ENCODE data around the gene MTRF1. TPM values are rescaled to one million over a fixed set of nuclear protein-coding genes. Genes with fewer than 3 reads are reported as not detected.

The MTRF1 gene, protein sequence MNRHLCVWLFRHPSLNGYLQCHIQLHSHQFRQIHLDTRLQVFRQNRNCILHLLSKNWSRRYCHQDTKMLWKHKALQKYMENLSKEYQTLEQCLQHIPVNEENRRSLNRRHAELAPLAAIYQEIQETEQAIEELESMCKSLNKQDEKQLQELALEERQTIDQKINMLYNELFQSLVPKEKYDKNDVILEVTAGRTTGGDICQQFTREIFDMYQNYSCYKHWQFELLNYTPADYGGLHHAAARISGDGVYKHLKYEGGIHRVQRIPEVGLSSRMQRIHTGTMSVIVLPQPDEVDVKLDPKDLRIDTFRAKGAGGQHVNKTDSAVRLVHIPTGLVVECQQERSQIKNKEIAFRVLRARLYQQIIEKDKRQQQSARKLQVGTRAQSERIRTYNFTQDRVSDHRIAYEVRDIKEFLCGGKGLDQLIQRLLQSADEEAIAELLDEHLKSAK
- total RNA-seq (2014; rRNA removed; shearing (Covaris generic)) = 9.6 and 12.2 TPM in 2 replicates

DNA sequence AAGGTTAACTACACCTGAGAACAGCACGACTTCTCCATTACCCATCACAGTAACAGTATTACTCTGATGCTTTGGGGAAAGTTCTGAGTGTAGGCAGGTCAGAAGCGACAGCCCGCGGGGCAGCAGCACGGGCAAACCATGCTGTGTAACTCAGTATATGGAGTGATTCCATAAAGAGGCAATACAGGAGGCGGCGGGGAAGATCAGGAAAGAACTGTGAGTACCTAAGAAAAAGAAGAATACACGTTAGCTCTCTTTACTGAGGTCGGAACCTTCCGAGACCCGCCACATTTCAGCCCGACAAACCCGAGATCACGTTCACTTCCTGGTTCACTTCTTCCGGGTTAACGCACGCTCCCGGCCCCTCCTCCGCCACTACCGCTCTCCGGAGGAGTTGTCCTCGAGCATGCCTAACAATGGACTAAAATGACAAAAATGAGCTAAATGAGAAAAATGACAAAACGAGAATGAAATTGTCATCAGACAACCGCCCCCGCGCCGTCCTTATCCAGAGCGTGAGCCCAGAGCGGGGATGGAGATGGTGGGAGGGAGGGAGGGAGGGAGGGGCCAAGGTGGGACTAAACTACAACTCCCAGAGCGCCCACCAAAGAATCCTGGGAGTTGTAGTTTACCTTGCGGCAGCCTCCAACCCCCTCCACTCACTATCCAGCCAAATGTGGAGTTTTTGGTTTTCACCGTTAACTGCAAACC lies at the start of gene MTRF1:
Gene MTRF1, minus strand, starts transcription at position 316 of the 711 bp plus-strand sequence. CDS start 2,669 bp downstream, outside the sequence.
- DNase-seq (ENCODE audit: low read depth) = peak; percentile 76

DNA sequence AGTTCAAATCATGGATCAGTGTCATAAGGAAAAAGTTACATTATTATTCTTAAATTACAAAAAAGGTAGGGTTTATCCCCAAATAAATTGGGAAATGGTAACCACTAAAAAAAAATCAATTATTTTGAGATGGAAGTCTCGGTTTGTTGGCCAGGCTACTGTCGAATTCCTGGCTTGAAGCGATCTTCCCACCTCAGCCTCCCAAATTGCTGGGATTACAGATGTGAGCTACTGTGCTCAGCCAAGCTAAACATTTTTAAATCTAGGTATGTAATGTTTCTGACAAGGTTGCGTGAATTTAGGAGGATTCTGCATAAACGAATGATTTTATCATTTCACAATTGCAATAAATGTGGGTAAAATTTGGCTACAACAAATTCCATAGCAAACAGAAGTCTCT lies 49.7 kb upstream of the MTRF1 start:
- no peak for DNase-seq (ENCODE audit: low read depth)

DNA sequence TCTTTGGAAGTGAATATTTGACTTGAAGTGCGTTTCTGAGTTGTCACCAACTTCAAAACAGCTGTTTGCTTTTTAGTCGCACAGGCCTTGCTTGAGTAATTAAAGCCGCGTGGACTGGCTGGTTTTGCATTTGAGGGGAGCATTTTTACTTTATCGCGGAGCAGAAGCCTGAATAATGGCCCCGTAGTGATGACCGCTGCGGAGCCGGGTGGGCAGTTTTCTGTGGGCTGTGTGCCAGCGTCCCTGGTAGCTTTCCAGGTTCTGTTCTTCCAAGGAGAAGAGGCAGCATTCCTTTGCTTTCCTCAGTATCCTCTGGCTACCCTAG lies 48.8 kb upstream of the MTRF1 start:
- DNase-seq (ENCODE audit: low read depth) = peak; percentile 48

DNA sequence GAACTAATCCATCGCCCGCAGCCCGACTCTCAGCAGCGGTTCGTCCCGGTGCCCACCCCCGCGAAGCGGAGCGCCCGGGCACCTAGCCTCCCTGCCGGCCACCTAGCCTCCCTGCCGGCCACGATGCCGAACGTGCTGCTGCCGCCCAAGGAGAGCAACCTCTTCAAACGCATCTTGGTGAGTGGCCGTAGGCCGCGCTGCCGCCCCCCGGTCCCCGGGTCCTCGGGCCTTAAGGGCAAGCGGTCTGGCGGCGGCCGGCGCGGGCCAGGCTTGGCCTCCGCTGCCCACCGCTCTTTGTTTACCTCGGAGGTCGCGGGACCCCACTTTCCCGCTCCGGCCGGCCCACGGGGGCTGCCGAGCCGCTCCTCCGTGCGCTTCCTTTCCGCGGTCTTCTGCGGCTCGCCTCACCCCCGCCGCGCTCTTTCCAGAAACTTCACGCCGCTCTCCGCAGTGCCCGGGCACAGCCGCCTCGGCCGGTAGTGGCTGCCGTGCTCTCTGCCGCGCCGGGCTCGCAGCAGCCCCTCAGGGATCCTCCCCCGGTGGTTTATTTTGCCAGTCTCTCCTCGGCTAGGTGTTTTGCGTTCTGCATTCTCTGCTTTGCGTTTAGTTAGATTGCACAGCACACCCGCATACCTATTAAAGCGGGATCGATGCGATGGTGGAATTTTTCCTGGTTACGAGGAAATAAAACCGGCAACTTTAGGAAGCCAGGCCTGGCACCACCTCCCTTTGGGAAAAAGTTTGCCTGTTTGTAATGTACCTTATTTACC lies 48.2 kb upstream of the MTRF1 start:
- peak; percentile 30 for DNase-seq (ENCODE audit: low read depth)

DNA sequence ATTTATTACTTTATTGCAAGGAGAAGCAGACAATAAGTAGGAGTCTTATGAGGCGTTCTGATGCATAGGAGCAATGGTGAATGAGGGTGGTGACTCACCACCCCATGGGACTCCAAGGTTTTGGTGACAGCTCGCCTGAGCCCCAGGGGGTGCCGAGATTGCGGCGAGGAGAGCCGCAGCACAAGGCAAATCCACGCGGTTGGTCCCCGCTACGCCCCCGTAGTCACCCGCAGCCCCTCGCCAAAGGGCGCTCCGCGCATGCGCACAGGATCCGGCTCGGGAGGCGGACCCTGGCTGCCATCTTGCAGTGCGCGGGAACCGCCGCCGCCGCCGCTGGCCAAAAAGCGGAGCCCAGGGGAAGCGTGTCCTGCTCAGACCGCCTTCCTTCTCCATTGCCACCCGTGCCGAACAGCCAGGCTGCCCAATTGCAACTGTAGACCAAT lies 47.6 kb upstream of the MTRF1 start, which contains the start of gene NAA16:
Gene NAA16, plus strand, starts transcription at position 305 of the 443 bp plus-strand sequence. CDS start 262 bp downstream, outside the sequence.
- DNase-seq (ENCODE audit: low read depth) = peak; percentile 91

DNA sequence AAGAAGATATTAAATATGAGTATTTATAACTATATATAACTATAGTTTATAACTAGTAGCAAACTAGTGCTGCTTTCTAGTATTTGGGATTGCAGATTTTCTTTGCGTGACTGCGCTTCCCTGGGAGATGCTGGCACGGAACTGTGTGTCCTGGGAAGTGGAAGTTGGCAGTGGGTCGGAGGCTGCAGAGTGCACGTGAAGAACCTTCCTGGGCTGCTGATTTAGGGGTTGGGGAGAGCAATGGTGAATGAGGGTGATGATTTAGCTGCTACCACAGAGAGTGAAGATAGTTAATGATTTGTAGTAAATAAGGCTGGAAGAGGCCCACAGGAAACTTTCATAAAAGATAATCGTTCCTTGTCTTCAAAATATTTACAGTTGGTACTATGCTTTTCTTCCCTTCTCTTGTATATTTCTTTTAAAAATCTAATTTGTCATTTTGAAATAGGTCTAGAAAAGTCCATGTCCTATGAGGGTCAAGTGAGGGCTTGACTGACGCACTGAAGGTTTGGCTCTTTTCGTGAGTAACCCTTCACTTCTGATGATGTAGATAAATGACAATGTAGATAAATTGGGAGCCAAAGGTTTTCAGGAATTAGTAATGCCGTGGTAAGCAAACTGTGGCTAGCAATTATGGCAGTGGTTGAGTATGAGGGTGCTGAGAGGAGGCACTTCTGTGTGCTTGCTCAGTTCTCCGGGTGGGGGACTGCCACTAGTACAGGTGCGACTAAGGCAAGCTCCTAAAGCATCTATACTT lies 44.7 kb upstream of the MTRF1 start:
- DNase-seq (ENCODE audit: low read depth) = peak; percentile 2

DNA sequence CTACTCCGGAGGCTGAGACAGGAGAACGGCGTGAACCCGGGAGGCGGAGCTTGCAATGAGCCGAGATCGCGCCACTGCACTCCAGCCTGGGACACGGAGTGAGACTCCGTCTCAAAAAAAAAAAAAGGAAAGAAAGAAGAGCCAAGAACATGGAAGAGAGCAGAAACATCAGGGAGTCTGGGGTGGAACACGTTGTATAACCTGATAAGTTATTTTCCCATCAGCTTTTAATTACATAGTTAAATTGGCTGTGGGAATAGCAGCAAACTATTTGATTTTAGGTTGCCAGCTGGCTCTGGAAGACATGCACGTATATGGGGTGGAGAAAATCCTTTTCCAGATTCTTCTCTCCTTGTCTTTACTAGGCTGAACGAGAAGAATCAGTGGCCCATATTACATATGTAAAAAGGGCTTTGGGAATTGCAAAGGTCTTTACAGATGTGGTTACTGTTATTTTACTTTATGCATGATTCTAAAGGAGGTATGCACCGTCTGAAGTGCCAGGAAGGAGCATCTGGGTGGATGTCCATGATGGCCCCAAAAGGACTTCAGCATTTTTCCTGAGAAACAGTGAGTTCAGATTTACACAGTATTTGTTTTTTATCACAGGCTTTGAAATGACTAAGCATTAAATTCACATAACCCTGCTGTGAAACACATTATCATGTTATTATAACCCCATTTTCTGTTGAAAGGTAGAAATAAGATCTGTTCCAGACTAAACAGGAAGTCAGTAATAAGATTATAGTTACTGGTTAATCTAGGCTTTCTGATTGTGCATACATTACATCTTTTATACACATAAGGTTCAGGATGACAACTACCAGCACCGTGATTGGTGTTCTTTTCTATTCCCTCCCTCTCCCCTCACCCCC lies 43.1 kb upstream of the MTRF1 start:
- no peak for DNase-seq (ENCODE audit: low read depth)

DNA sequence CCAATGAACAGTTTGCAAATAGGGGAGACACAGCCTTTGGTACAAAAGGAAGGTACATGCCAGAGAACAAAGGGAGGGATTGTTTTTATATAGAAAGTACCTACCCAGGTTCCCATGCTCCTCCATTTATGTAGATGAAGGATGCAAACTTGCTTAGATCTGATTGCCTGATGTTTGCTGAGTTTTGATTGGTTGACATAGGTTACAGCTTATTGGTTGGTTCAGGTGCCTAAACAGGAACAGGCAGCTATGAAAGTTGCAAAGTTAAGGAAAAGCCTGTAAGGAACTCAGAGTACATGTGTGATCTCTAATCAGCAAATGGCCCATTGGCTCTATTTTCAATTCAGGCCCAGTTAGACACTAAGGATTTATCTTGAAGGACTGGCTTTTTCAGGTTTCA lies 41.2 kb upstream of the MTRF1 start:
- no peak for DNase-seq (ENCODE audit: low read depth)

DNA sequence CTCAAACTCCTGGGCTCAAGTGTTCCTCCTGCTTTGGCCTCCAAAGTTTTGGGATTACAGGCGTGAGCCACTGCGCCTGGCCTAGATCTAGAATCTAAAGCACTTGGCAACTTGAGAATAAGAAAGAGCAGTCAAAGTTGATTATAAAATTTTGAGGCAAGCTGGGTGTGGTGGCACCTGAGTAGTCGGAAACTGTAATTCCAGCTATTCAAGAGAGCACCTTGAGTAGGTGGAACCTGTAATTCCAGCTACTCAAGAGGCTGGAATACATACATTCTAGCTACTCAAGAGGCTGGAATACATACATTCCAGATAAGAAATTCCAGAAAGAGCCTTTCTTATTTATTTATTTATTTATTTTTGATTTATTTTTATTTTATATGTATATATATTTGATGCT lies 39.4 kb upstream of the MTRF1 start:
- no peak for DNase-seq (ENCODE audit: low read depth)

DNA sequence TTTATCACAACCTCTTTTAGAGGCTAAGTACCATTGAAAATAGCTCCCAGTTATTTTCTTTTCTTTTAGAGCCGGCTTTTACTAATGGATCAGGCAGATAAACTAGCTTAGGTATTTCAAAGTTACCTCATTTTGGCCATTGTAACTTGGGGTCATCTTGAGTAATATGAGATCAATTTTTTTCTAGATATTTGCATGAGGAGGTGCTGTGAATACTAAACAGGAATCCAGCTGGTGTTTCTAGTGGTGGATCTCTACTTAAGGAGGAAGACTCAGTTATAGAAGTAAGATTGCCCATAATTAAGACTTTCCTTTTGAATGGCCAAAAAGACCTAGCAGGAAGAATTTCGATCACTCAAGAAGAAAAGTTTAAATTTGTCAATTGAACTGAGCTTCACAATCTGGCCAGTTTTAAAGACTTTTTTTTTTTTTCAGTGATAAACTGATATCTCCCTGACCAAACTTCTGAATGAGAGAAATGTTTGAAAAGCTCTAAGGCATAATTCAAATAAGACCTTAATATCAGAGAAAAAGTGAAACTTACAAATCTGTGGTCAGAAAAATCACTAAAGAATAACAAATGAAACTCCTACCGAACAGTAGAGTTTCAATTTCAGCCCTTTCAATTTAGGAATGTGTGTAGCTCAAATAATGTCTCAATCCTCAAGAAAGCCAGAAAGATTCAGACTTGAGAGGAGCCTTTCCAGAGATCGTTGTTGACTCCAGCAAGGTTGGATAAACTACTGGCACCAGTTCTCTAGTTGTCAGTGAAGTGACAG lies 36.1 kb upstream of the MTRF1 start:
- DNase-seq (ENCODE audit: low read depth) = no peak

DNA sequence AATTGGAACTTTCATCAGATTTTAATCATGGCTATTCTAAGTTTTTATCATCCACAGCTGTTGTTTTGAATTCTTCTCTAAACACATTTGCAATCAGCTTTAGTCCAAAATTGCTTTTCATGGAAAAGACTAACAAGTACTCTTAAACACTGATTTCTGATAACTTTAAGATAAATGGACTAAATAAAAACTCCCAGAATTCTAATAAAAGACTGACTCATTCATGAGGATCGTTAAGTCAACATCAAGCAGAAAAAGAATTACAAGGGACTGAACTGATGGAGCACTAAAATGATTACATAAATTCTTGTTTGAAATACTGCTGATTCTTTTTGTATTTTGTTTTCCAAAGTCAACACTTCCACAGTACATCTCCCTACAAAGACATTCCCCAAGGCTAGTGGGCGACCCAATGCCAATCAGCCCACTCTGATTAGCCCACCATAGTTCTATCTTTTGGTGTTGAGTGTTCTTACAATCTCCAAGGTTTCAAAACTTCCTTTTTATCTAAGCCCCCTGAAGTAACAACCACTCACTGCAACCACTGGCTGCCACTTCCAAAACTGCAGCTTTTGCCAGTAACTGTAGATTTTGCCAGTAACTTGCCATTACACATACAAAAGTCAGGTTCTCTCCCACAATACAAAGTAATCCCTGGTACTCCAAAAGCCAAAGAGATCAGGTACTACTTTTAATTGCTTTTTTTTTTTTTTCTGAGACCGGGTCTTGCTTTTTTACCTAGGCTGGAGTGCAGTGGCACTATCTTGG lies 33.7 kb upstream of the MTRF1 start:
- DNase-seq (ENCODE audit: low read depth) = peak; percentile 20

DNA sequence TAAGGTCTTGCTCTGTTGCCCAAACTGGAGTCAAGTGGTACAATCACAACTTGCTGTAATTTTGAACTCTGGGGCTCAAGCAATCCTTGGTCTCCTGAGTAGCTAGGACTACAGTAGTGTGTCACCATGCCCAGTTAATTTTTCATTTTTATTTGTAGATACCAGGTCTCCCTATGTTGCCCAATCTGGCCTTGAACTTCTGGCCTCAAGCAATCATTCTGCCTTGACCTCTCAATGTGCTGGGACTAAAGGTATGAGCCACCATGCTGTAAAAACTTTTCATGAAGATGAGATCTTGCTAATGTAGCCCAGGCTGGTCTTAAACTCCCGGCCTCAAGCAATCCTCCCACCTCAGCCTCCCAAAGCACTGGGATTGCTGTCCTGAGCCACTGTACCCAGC lies 32.6 kb upstream of the MTRF1 start:
- no peak for DNase-seq (ENCODE audit: low read depth)

DNA sequence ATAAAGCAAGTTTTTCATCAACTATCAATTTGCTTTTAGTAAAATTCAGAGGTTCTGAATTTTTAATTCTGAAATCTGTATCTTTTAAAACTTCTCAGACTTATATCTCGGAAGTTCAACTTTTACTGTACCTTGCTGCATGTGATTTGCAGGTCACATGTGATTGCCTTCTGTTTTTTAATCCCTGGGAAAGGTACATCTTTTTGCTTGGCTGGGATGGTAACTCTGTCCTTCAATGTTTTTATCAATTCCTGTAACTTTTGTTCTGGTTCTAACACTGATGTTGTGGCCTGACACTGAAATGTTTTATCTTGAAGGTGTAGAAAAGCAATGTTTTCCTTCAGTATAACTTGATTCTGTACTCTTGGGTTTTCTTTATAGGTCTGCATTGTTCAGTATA lies 31.5 kb upstream of the MTRF1 start:
- DNase-seq (ENCODE audit: low read depth) = no peak

DNA sequence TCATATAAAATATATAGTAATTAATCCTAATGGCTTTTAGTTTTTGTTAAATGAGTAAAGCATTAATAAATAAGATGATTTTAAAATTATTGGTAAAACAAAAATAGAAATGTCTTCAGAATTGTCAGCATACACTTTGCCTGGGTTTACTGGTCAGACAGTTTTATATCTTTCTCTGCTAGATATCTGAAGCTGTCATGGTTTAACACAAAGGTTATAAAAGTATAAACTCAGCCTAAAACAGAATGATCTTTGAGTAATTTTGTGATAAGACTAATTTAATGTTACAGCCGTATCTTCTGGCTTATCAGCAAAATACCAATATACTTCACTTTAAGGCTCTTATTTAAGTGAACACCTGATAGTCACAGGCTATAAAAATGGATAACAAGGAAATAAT lies 29.9 kb upstream of the MTRF1 start:
- no peak for DNase-seq (ENCODE audit: low read depth)

DNA sequence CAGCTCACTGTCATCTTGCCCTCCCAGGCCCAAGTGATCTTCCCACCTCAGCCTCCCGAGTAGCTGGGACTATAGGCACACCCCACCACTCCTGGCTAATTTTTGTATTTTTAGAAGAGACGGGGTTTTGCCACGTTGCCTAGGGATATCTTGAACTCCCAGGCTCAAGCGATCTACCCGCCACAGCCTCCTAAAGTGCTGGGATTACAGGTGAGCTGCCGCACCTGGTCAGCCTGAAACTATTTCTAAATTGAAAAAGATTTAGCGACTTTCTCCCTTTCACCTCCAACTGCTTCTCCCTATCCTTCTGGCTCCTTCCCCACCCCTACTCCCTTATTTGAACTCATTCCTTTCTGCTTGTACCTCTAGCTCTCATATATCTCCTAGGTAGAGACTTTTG lies 27.9 kb upstream of the MTRF1 start:
- no peak for DNase-seq (ENCODE audit: low read depth)

DNA sequence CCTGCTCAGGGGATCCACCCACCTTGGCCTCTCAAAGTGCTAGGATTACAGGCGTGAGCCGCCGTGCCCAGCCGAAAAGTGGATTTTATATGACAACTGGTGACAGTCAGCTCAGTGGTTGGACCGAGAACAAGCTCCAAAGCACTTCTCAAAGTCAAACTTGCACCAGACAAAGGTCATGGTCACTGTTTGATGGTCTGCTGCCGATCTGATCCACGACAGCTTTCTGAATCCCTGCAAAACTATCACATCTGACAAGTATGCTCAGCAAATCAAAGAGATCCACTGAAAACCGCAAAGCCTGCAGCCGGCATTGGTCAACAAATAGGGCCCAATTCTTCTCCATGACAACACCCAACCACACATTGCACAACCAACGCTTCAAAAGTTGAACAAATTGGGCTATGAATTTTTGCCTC lies 26.1 kb upstream of the MTRF1 start:
- DNase-seq (ENCODE audit: low read depth) = no peak

DNA sequence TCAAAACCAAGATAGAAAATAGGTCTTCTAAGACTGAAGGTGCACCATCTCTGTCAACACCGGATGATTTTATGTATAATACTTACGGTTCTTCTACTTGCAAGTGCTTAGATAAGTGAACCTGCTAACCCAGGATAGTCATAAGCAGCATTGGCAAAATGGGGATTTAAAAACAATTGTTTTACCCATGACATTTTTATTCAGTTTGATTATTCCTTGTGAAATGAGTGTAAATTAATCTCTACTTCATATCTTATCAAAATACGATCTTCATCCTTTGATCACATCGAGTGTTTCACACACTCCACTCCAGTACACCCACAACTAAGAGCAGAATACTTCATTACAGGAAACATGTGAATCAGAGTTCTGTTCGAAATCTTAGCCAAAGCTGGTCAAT lies 23.0 kb upstream of the MTRF1 start:
- DNase-seq (ENCODE audit: low read depth) = no peak

DNA sequence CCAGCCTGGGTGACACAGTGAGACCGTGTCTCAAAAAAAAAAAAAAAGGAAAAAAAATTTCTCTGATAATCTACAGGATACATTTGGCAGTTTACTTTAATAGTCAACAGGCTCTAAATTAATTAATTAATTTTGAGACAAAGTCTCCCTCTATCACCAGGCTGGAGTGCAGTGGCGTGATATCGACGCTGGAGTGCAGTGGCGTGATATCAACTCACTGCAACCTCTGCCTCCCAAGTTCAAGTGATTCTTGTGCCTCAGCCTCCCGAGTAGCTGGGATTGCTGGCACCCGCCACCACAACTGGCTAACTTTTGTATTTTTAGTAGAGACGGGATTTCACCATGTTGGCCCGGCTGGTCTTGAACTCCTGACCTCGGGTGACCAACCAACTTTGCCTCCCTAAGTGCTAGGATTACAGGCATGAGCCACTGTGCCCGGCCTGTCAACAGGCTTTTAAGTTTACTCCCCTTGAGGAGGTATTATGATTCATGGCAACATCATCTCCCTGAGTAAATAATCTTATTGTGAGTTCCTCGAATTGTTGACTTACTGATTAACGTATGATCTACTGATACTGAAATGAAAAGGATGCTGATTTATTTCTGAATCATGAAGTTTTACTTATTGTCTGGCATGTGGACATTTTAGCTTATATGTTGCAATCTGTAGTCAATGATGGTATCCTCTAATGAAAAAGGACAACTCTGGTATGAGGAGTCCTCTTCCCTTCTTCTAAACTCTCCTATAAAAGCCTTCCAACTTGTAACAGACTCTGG lies 21.3 kb upstream of the MTRF1 start:
- DNase-seq (ENCODE audit: low read depth) = peak; percentile 89

All from M059J (cell line).